ENCODE measurements around the gene KCNA3. TPM values are rescaled to one million over a fixed set of nuclear protein-coding genes. Genes with fewer than 3 reads are reported as not detected.

Gene KCNA3
- total RNA-seq, 1 donor from 2014 or later = 0.22 TPM

DNA sequence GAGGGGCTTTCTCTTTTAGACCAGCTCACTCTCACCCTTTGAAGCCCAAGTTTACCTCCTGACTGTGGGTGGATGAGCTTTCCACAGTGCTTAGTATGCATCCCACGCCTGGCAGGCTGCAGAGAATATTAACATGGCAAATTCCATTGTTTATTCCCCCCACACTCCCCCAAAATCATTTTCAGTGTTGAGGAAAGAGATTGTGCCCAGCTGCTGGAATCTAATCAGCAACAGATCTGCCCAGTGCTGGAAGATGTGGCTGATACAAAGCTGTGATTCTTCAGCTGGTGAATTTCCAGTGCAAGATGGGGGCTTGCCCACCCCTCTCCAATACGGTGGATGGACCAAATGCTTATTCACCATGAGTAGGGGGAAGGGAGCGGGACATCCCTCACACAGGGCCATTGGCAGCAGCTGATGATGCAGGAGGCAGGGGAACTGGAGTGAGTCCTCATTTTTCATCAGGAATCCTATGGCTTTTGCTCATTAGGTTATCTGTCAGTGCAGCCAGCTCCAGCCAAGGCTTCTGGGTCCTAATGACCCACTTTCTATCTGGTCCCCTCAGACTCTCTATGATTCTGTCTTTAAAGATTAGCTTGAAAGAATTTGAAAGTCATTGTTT lies 39.7 kb upstream of the KCNA3 start:
- H3K27me3 ChIP-seq (ENCODE audit: low read depth) = no peaks in the 10 kb centered on the region
- no peaks in the 10 kb centered on the region for H3K36me3 ChIP-seq
- intact Hi-C loops (cut with micrococcal nuclease) = no loop called here
- H3K4me1 ChIP-seq = peaks cover 7% of the 10 kb centered on the region
- DNase-seq = no peak
- no peak overlapping the region for H3K4me3 ChIP-seq
- H3K9me3 ChIP-seq (replicated peaks) = no peaks in the 10 kb centered on the region
- no peak overlapping the region for H3K27ac ChIP-seq (replicated peaks)
- TF ChIP-seq, protein P1, sequence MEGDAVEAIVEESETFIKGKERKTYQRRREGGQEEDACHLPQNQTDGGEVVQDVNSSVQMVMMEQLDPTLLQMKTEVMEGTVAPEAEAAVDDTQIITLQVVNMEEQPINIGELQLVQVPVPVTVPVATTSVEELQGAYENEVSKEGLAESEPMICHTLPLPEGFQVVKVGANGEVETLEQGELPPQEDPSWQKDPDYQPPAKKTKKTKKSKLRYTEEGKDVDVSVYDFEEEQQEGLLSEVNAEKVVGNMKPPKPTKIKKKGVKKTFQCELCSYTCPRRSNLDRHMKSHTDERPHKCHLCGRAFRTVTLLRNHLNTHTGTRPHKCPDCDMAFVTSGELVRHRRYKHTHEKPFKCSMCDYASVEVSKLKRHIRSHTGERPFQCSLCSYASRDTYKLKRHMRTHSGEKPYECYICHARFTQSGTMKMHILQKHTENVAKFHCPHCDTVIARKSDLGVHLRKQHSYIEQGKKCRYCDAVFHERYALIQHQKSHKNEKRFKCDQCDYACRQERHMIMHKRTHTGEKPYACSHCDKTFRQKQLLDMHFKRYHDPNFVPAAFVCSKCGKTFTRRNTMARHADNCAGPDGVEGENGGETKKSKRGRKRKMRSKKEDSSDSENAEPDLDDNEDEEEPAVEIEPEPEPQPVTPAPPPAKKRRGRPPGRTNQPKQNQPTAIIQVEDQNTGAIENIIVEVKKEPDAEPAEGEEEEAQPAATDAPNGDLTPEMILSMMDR (IDR thresholded peaks at IDR 0.05; ENCODE audit: borderline replicate concordance) = no peak

DNA sequence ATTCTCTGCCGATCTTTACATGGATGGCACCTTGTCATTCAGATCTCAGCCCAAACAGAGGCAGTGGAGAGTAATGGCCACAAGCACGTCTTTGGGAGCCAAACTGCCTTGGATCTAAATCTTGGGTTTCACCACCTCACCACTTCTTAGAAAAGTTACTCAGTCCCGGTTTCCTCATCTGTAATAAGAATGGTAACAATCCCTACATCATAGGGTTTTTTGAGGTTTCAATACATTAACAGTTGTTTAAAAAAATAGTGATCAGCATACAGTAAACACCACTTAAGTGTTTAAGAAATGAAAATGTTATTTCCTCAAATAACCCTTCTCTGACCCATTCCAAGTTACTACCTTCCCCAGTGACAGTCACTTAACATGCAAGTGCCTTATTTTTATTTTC lies 38.5 kb upstream of the KCNA3 start:
- Histone ChIP-seq H3K9me3 (replicated peaks) (no peaks in the 10 kb centered on the region), H3K4me1 (no peaks in the 10 kb centered on the region), H3K4me3 (no peak overlapping the region), H3K36me3 (no peaks in the 10 kb centered on the region), H3K27me3 (ENCODE audit: low read depth) (no peaks in the 10 kb centered on the region), H3K27ac (replicated peaks) (no peak overlapping the region)
- DNase-seq = no peak
- TF ChIP-seq, protein P1 (IDR thresholded peaks at IDR 0.05; ENCODE audit: borderline replicate concordance) = no peak
- intact Hi-C loops (cut with micrococcal nuclease) = no loop called here

DNA sequence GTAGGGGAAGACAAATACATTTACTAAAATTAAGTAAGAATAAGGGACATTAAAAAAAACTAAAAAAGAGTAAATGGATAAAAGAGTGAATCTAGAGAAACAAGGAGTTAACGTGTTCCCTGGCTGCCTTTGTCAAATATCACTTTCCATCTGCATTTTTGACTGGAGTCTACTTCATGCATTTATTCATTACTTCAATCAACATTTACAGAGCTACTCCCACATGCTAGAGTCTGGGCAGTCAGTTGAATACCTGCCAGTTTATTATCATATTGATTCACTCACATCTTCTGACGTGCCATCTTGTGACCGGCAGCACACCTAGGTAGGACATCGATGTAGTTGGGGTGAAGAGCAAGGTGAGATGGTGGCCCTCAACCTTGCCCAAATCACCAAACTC lies 35.6 kb upstream of the KCNA3 start:
- DNase-seq = no peak
- Histone ChIP-seq H3K27ac (replicated peaks) (no peak overlapping the region), H3K4me1 (no peaks in the 10 kb centered on the region), H3K27me3 (ENCODE audit: low read depth) (peaks cover 5% of the 10 kb centered on the region), H3K9me3 (replicated peaks) (no peaks in the 10 kb centered on the region), H3K36me3 (no peaks in the 10 kb centered on the region), H3K4me3 (no peak overlapping the region)
- intact Hi-C loops (cut with micrococcal nuclease) = no loop called here
- TF ChIP-seq, protein P1 (IDR thresholded peaks at IDR 0.05; ENCODE audit: borderline replicate concordance) = no peak

DNA sequence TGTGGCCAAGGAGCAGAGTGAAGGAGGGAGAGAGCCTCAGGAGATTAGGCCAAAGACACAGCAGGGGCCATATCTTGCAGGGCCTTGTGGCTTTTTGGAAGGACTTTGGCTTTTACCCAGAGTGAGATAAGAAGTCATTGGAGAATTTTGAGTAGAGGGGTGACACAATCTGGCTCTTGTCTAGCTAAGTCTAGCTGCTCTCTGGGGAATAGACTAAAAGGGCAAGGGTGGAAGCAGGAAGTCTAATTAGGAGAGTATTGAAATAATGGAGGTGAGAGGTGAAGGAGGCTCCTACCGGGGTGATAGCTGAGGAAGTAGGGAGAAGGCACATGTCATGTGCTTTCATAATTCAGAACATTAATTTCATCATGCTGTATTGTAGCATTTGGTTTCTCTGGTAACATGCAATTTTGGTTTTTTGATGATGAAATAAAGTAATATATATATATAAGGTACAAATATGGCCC lies 34.3 kb upstream of the KCNA3 start:
- Histone ChIP-seq H3K4me3 (no peak overlapping the region), H3K27ac (replicated peaks) (no peak overlapping the region), H3K27me3 (ENCODE audit: low read depth) (peaks cover 7% of the 10 kb centered on the region), H3K36me3 (no peaks in the 10 kb centered on the region), H3K9me3 (replicated peaks) (no peaks in the 10 kb centered on the region), H3K4me1 (no peaks in the 10 kb centered on the region)
- no peak for DNase-seq
- intact Hi-C loops (cut with micrococcal nuclease) = no loop called here
- TF ChIP-seq, protein P1 (IDR thresholded peaks at IDR 0.05; ENCODE audit: borderline replicate concordance) = no peak

DNA sequence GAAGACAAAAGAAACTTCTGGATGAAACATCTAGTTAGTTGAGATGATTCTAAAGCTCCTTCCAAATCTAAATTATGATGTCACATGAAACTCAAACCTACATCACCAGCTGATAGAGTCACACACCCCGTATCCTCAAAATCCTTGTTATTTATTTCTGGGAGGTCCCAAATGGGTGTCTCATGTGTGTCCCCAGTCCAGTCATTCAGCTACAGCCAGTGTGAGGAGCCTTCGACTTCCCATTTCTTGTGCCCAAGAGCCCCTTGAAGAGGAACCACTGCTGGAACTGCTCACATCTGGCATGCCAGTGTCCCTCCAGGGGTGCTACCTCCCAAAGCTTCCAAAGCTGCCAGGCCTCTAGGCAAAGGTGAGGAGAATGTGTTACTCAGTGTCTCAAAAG lies 32.5 kb upstream of the KCNA3 start:
- intact Hi-C loops (cut with micrococcal nuclease) = no loop called here
- no peaks in the 10 kb centered on the region for H3K4me1 ChIP-seq
- no peak overlapping the region for H3K27ac ChIP-seq (replicated peaks)
- TF ChIP-seq, protein P1 (IDR thresholded peaks at IDR 0.05; ENCODE audit: borderline replicate concordance) = no peak
- H3K4me3 ChIP-seq = no peak overlapping the region
- peaks cover 7% of the 10 kb centered on the region for H3K27me3 ChIP-seq (ENCODE audit: low read depth)
- H3K36me3 ChIP-seq = no peaks in the 10 kb centered on the region
- no peak for DNase-seq
- no peaks in the 10 kb centered on the region for H3K9me3 ChIP-seq (replicated peaks)
